Measurements from ENCODE around the gene ATP6V0E1.

The ATP6V0E1 gene

DNA sequence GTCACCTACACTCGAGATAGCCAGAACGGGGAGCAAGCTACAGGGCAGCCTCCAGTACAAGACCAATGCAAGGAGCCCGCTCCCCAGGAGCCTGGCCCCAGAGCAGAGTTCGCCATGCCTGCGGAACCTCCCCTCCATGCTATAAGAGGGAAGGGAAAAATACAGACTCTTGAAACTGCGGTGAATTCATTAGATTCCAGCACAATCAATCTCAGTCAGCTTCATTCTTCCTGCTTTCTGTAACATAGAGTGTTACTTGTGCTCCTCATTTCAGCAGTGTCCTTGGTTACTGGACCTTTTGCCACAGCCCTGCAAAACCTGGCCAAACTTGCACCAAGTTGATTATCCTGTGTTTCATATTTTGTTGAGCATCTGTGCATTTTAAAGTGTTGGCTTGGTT is 50.4 kb downstream of the ATP6V0E1 start:
- Mint-ChIP-seq H3K4me1 (peaks cover 4% of the 10 kb centered on the region), H3K27me3 (ENCODE audit: low read depth) (no peaks in the 10 kb centered on the region)

DNA sequence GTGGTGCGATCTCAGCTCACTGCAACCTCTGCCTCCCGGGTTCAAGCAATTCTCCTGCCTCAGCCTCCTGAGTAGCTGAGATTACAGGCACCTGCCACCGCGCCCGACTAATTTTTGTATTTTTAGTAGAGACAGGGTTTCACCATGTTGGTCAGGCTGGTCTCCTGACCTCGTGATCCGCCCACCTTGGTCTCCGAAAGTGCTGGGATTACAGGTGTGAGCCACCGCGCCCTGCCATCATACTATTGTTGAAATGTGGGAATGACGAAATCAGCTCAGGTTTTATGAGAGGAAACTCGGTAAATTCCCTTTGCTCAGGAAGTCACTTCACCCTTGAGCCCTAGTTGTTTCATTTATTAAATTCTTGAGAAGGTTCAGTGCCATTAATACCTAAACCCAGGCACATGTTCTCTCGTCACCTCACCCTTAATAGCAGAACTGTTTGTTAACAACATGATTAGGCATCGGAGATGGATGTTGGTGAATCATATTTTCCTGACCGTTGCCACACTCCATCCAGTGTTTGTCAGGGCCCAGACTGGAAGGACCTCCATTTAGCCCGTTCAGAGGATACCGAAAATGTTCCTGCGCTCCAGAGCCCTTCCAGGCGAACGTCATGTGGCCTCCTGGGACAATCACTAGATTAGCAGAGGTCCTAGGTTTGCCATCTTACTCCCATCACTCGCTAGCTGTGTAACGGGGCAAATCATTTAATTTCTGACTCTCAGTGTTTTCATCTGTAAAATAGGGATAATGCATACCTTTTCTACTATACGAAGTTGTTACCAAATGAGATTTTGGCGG is 52.5 kb downstream of the ATP6V0E1 start:
- H3K36me3 Mint-ChIP-seq (ENCODE audit: low read depth), result peaks cover 29% of the 10 kb centered on the region
- H3K9me3 Mint-ChIP-seq, result peaks cover 8% of the 10 kb centered on the region
- TF ChIP-seq, protein P1, sequence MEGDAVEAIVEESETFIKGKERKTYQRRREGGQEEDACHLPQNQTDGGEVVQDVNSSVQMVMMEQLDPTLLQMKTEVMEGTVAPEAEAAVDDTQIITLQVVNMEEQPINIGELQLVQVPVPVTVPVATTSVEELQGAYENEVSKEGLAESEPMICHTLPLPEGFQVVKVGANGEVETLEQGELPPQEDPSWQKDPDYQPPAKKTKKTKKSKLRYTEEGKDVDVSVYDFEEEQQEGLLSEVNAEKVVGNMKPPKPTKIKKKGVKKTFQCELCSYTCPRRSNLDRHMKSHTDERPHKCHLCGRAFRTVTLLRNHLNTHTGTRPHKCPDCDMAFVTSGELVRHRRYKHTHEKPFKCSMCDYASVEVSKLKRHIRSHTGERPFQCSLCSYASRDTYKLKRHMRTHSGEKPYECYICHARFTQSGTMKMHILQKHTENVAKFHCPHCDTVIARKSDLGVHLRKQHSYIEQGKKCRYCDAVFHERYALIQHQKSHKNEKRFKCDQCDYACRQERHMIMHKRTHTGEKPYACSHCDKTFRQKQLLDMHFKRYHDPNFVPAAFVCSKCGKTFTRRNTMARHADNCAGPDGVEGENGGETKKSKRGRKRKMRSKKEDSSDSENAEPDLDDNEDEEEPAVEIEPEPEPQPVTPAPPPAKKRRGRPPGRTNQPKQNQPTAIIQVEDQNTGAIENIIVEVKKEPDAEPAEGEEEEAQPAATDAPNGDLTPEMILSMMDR (IDR thresholded peaks at IDR 0.05; ENCODE audit: unreplicated experiment in 3 of 3), result no peak
- H3K4me1 Mint-ChIP-seq, result peaks cover 4% of the 10 kb centered on the region
- no peak overlapping the region for H3K4me3 Mint-ChIP-seq
- peak overlapping the region in 2 of 3 experiments; percentile 66 to 68 for H3K27ac Mint-ChIP-seq
- no peaks in the 10 kb centered on the region for H3K27me3 Mint-ChIP-seq (ENCODE audit: low read depth)

More for the DNA sequence above, 50.4 kb downstream of the ATP6V0E1 start:
- peaks cover 19% of the 10 kb centered on the region for H3K36me3 Mint-ChIP-seq (ENCODE audit: low read depth)
- H3K27ac Mint-ChIP-seq, result no peak overlapping the region
- TF ChIP-seq, protein P1 (IDR thresholded peaks at IDR 0.05; ENCODE audit: unreplicated experiment in 3 of 3), result no peak
- no peaks in the 10 kb centered on the region for H3K9me3 Mint-ChIP-seq
- no peak overlapping the region for H3K4me3 Mint-ChIP-seq

DNA sequence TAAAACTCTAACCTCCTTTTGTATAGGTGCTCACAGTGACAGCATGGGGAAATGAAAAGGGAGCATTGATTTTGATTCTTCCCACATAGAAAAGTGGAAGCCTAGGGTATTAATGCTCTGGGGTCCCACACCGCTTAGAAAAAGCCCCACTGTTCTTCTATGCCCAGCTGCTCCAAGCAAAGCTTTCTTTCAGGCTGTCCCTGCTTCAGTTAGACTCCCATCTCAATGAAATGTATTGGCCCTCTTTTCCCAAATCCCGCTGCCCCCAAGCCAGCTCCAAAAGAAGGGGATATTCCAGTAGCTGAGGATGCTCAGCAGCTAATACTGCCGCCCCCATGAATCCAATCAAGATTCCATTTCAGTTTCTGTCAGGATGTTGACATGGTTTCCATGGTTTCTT is 55.6 kb downstream of the ATP6V0E1 start:
- Mint-ChIP-seq H3K9me3 (peaks cover 8% of the 10 kb centered on the region), H3K4me3 (no peak overlapping the region), H3K4me1 (peaks cover 4% of the 10 kb centered on the region), H3K36me3 (ENCODE audit: low read depth) (peaks cover 29% of the 10 kb centered on the region), H3K27me3 (ENCODE audit: low read depth) (no peaks in the 10 kb centered on the region), H3K27ac (peak overlapping the region in 1 of 3 experiments; percentile 10)
- TF ChIP-seq, protein P1 (IDR thresholded peaks at IDR 0.05; ENCODE audit: unreplicated experiment in 3 of 3), result no peak

DNA sequence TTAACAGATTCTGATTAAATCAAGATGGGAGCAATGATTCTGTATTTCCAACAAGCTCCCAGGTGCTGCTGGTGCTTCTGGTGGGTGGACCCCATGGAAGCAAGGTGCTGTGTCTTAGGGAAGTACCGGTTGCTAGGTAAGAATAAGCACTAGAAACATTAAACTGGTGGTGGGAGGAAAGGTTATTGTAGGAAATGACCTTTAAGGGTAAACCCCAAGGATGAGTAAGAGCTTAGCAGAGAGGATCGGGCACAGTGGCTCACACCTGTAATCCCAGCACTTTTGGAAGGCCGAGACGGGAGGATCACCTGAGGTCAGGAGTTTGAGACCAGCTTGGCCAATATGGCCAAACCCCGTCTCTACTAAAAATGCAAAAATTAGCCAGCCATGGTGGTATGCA is 56.4 kb downstream of the ATP6V0E1 start:
- TF ChIP-seq, protein P1 (IDR thresholded peaks at IDR 0.05; ENCODE audit: unreplicated experiment in 3 of 3), result no peak
- H3K9me3 Mint-ChIP-seq, result peaks cover 8% of the 10 kb centered on the region

DNA sequence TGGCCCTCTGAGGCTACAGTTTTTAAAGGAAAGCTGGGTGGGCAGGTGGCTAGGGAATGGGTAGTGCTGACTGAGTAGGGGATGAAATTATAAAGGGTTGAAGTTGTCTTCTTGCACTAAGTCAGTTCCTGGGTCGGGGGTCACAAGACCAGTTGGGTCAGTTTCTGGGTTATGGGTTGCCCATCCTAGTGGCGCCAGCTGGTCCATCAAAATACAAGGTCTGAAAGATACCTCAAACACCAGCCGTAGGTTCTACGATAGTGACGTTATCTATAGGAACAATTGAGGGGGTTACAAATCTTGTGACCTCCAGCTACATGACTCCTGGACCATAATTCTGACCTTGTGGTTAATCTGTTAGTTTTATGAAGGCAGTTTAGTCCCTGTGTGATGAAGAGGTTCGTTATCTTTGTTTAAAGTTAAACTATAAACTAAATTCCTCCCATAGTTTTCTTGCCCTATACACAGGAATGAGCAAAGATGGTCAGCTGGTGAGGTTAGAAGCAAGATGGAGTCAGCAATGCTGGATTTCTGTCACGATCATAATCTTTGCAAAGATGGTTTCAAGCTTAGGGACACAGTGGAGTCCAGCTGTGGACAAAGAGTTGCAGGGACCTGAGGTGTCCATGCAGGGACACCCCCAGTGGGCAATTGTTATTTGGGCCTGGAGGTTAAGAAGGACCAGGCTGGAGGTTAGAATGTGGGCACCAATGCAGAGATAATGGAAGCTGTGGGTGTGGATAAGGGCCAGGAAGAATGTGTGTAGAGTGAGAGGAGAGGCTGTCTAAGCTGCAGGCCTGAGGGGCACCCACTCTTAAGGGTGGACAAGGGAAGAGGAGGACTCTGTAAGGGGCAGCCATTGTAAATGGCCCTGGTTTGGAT is 58.6 kb downstream of the ATP6V0E1 start:
- H3K9me3 Mint-ChIP-seq, result peaks cover 8% of the 10 kb centered on the region
- peaks cover 11% of the 10 kb centered on the region for H3K36me3 Mint-ChIP-seq (ENCODE audit: low read depth)
- no peak overlapping the region for H3K27ac Mint-ChIP-seq
- no peak overlapping the region for H3K4me3 Mint-ChIP-seq
- H3K4me1 Mint-ChIP-seq, result no peaks in the 10 kb centered on the region
- H3K27me3 Mint-ChIP-seq (ENCODE audit: low read depth), result no peaks in the 10 kb centered on the region
- TF ChIP-seq, protein P1 (IDR thresholded peaks at IDR 0.05; ENCODE audit: unreplicated experiment in 3 of 3), result no peak

More for the DNA sequence above, 56.4 kb downstream of the ATP6V0E1 start:
- Mint-ChIP-seq H3K4me3 (no peak overlapping the region), H3K27ac (peak overlapping the region in 1 of 3 experiments; percentile 10), H3K27me3 (ENCODE audit: low read depth) (no peaks in the 10 kb centered on the region), H3K36me3 (ENCODE audit: low read depth) (peaks cover 22% of the 10 kb centered on the region), H3K4me1 (peaks cover 4% of the 10 kb centered on the region)

All from nephron (organoid).